GM19463 (cell line): ENCODE data around the gene PTGIR.
A peak's percentile ranks its signal among the peaks of the same experiment; 100 is the strongest.
"Not testable (repeated sequence)": the region's sequence is repeated elsewhere in the genome, so short reads cannot be mapped to it uniquely, and the experiment has no call there.

Experiments used
- ATAC-seq: cut with Tn5 transposase; IDR thresholded peaks from one replicate; pipeline ENCODE4 v1.9.1; 2021; ENCODE audit warnings: mild to moderate bottlenecking, moderate library complexity; ENCODE audit not compliant: unreplicated experiment

Gene PTGIR

GRCh38 chr19:46639358-46640182 is 14.7 kb upstream of the PTGIR start:
- no peak for ATAC-seq

- ATAC-seq = no peak
Observed at GRCh38 chr19:46637224-46637623, 12.3 kb upstream of the PTGIR start.

- ATAC-seq = no peak
Observed at GRCh38 chr19:46635920-46636761, 11.3 kb upstream of the PTGIR start, which contains the start of gene GNG8. Gene GNG8 (minus strand): TSS chr19:46636202. CDS start chr19:46634682, 1,520 bp downstream.

- ATAC-seq = no peak
Observed at GRCh38 chr19:46634656-46635218, 9.8 kb upstream of the PTGIR start.

- peak; percentile 49 for ATAC-seq
Observed at GRCh38 chr19:46634045-46634655, 9.3 kb upstream of the PTGIR start.

- no peak for ATAC-seq
Observed at GRCh38 chr19:46633130-46633529, 8.2 kb upstream of the PTGIR start.

GRCh38 chr19:46631481-46631880 is 6.6 kb upstream of the PTGIR start:
- no peak for ATAC-seq

- no peak for ATAC-seq
Observed at GRCh38 chr19:46630586-46631205, 5.8 kb upstream of the PTGIR start.

GRCh38 chr19:46629546-46630025 is 4.7 kb upstream of the PTGIR start:
- no peak for ATAC-seq

GRCh38 chr19:46628970-46629369 is 4.1 kb upstream of the PTGIR start:
- not testable (repeated sequence) for ATAC-seq

GRCh38 chr19:46626446-46626845 is 1.6 kb upstream of the PTGIR start:
- ATAC-seq = no peak

- ATAC-seq = no peak
Observed at GRCh38 chr19:46625731-46626130, 842 bp upstream of the PTGIR start.

- no peak for ATAC-seq
Observed at GRCh38 chr19:46623915-46624502, 880 bp downstream of the PTGIR start.

GRCh38 chr19:46622118-46622446 is 2.8 kb downstream of the PTGIR start:
- ATAC-seq = no peak

- no peak for ATAC-seq
Observed at GRCh38 chr19:46621191-46622117, 3.4 kb downstream of the PTGIR start.

- ATAC-seq = no peak
Observed at GRCh38 chr19:46620716-46621115, 4.2 kb downstream of the PTGIR start.

GRCh38 chr19:46620267-46620666 is 4.6 kb downstream of the PTGIR start:
- no peak for ATAC-seq

GRCh38 chr19:46618670-46619231 is 6.1 kb downstream of the PTGIR start:
- ATAC-seq = no peak

GRCh38 chr19:46617601-46618000 is 7.3 kb downstream of the PTGIR start:
- no peak for ATAC-seq
